NCI-H1436 (cell line): ENCODE measurements around the gene SACM1L.

Experiments
- DNase-seq: peaks from one replicate; lab custom pipeline; 2025; lab: John Stamatoyannopoulos, UW

Gene SACM1L

GRCh38 chr3:45771831-45772230 is 82.6 kb downstream of the SACM1L start:
- DNase-seq: no peak

GRCh38 chr3:45772341-45773035 is 83.3 kb downstream of the SACM1L start:
- no peak for DNase-seq

GRCh38 chr3:45773072-45773471 is 83.9 kb downstream of the SACM1L start:
- no peak for DNase-seq

GRCh38 chr3:45773714-45774449 is 84.7 kb downstream of the SACM1L start:
- DNase-seq: no peak

GRCh38 chr3:45774581-45775521 is 85.7 kb downstream of the SACM1L start:
- DNase-seq: no peak

GRCh38 chr3:45775571-45776300 is 86.5 kb downstream of the SACM1L start:
- no peak for DNase-seq

- DNase-seq: no peak
These were observed 87.1 kb downstream of the SACM1L start for GRCh38 chr3:45776301-45776595.

- DNase-seq: no peak
These were observed 87.4 kb downstream of the SACM1L start for GRCh38 chr3:45776611-45777010.

- no peak for DNase-seq
These were observed 88.0 kb downstream of the SACM1L start for GRCh38 chr3:45777111-45777745.

GRCh38 chr3:45777746-45778386 is 88.7 kb downstream of the SACM1L start:
- DNase-seq: no peak

- DNase-seq: no peak
These were observed 89.6 kb downstream of the SACM1L start for GRCh38 chr3:45778761-45779201.

GRCh38 chr3:45779746-45780735 is 90.8 kb downstream of the SACM1L start:
- DNase-seq: no peak

- no peak for DNase-seq
These were observed 92.1 kb downstream of the SACM1L start for GRCh38 chr3:45781271-45781670.

- DNase-seq: no peak
These were observed 92.6 kb downstream of the SACM1L start for GRCh38 chr3:45781841-45782240.

GRCh38 chr3:45782381-45782780 is 93.2 kb downstream of the SACM1L start:
- DNase-seq: no peak

GRCh38 chr3:45783667-45784066 is 94.5 kb downstream of the SACM1L start:
- DNase-seq: no peak

GRCh38 chr3:45785605-45786150 is 96.5 kb downstream of the SACM1L start:
- DNase-seq: no peak

- DNase-seq: no peak
These were observed 97.8 kb downstream of the SACM1L start for GRCh38 chr3:45786801-45787495.

GRCh38 chr3:45787551-45787950 is 98.4 kb downstream of the SACM1L start:
- DNase-seq: no peak
